GM20431 (cell line): ENCODE measurements around the gene DPY30.

ENCODE experiments used
- in situ Hi-C: fragments of 300-500 bp; cut with MseI, MboI; formaldehyde crosslinking; loops from one replicate; pipeline ENCODE4 v1.15.0; 2020; ENCODE audit warnings: low sequenced_read_pairs; ENCODE audit not compliant: unreplicated experiment

The DPY30 gene

DNA sequence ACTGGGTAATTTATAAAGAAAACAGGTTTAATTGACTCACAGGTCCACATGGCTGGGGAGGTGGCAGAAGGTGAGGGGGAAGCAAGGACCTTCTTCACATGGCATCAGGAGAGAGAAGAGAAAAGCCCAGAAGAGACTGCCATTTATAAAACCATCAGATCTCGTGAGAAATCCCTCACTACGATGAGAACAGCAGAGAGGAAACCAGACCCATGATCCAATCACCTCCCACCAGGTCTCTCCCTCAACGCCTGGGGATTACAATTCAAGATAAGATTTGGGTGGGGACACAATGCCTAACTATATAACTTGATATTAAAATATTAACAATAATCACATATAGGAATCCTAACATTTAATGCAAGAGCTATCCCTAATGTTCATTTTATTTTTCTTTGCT, 60.6 kb downstream of the DPY30 start:
- in situ Hi-C loops = no loop called here

GRCh38 chr2:31978436-31978835, 61.2 kb downstream of the DPY30 start:
- in situ Hi-C loops = no loop called here
